B cell (primary cell): ENCODE results near the gene PDGFA. TPM values are rescaled to one million over a fixed set of nuclear protein-coding genes. Genes with fewer than 3 reads are reported as not detected.
A peak's percentile ranks its signal among the peaks of the same experiment; 100 is the strongest.

ENCODE experiments used
- ATAC-seq: fragments of 200-7000 bp; cut with Tn5 transposase; one replicate; pipeline ENCODE4 v1.10.0; 2021; ENCODE audit warnings: low read depth, mild to moderate bottlenecking, moderate number of reproducible peaks, moderate library complexity
- CTCF ChIA-PET: fragments of 350-600 bp; sonication (Branson Sonifier 250); formaldehyde crosslinking; loops from one replicate; lab custom pipeline; 2021; ENCODE audit warnings: antibody characterized with exemption, inconsistent platforms; lab: Charles Lee
- POLR2A ChIA-PET: fragments of 350-600 bp; sonication (Branson Sonifier 250); formaldehyde crosslinking; loops from one replicate; lab custom pipeline; 2021; ENCODE audit warnings: antibody characterized with exemption; lab: Charles Lee
- DNase-seq: peaks from one replicate; pipeline ENCODE4 v3.0.0; 2013
- H2AFZ ChIP-seq: 2 replicates; pipeline ENCODE4 v1.6.1; 2012; ENCODE audit warnings: mild to moderate bottlenecking, low read depth, low read length; ENCODE audit not compliant: insufficient read depth, poor library complexity, severe bottlenecking
- H3K27ac ChIP-seq, 2 donors: 1 replicate in 1 of 2; 2 replicates in 1 of 2; pipeline ENCODE4 v1.5.1; 2012 to 2013; ENCODE audit warnings: low read length in 2 of 2, mild to moderate bottlenecking in 2 of 2, moderate library complexity in 1 of 2
- H3K27me3 ChIP-seq, 4 experiments: fragments of 200-600 bp in 1 of 4; sonication (generic) in 1 of 4; replicated peaks in 1 of 4; 1 replicate in 2 of 4; 2 replicates in 2 of 4; pipeline versions ENCODE4 v1.6.1 to v1.7.0; 2013 to 2016; ENCODE audit warnings: low read length in 3 of 4, mild to moderate bottlenecking in 2 of 4, mixed read lengths in 1 of 4, moderate library complexity in 1 of 4; ENCODE audit not compliant: insufficient read depth in 4 of 4, control insufficient read depth in 3 of 4; ENCODE audit errors: control extremely low read depth in 1 of 4
- H3K36me3 ChIP-seq, 2 experiments: replicated peaks in 1 of 2; 1 replicate in 1 of 2; 2 replicates in 1 of 2; pipeline versions ENCODE4 v1.6.1 to v1.7.1; 2013; ENCODE audit warnings: low read length in 1 of 2; ENCODE audit not compliant: insufficient read depth in 2 of 2, control insufficient read depth in 1 of 2; ENCODE audit errors: control extremely low read depth in 1 of 2, extremely low read depth in 1 of 2
- H3K4me1 ChIP-seq, 2 donors: fragments of 200-600 bp in 1 of 2; sonication (generic) in 1 of 2; 1 replicate in 1 of 2; 2 replicates in 1 of 2; pipeline versions ENCODE4 v1.5.1 to v1.6.1; 2013 to 2017; ENCODE audit warnings: low read length in 2 of 2; ENCODE audit not compliant: control insufficient read depth in 2 of 2, insufficient read depth in 2 of 2
- H3K4me2 ChIP-seq: replicated peaks from 2 replicates; pipeline ENCODE3; 2012; ENCODE audit warnings: mild to moderate bottlenecking, low read depth, low read length; ENCODE audit not compliant: poor library complexity, severe bottlenecking
- H3K4me3 ChIP-seq, 5 experiments: fragments of 200-600 bp in 1 of 5; sonication (generic) in 1 of 5; 1 replicate in 3 of 5; 2 replicates in 2 of 5; pipeline versions ENCODE4 v1.5.1 to v1.7.0; 2011 to 2016; ENCODE audit warnings: low read length in 4 of 5, mild to moderate bottlenecking in 4 of 5, low read depth in 2 of 5, control low read depth in 1 of 5, moderate library complexity in 1 of 5; ENCODE audit not compliant: insufficient read depth in 1 of 5; ENCODE audit errors: control extremely low read depth in 1 of 5, extremely low read depth in 1 of 5
- H3K79me2 ChIP-seq: fragments of 200-600 bp; sonication (generic); one replicate; pipeline ENCODE4 v1.6.0; 2016; ENCODE audit warnings: low read length; ENCODE audit not compliant: control insufficient read depth, insufficient read depth
- H3K9ac ChIP-seq: fragments of 200-600 bp; sonication (generic); 2 replicates; pipeline ENCODE4 v1.6.1; 2017; ENCODE audit warnings: mild to moderate bottlenecking, low read length, moderate library complexity
- H3K9me3 ChIP-seq, 3 donors: one replicate each; pipeline versions ENCODE4 v1.6.1 to v1.7.1; 2013; ENCODE audit warnings: low read length in 2 of 3; ENCODE audit not compliant: control insufficient read depth in 2 of 3, insufficient read depth in 1 of 3; ENCODE audit errors: control extremely low read depth in 1 of 3
- H4K20me1 ChIP-seq: 2 replicates; pipeline ENCODE4 v1.6.0; 2012; ENCODE audit warnings: mild to moderate bottlenecking, low read length; ENCODE audit not compliant: insufficient read depth, control insufficient read depth, poor library complexity, severe bottlenecking
- H3K27ac Mint-ChIP-seq: one replicate; pipeline ENCODE4 v1.8.0; 2021; ENCODE audit warnings: mixed read lengths
- H3K27me3 Mint-ChIP-seq: one replicate; pipeline ENCODE4 v1.8.0; 2021; ENCODE audit warnings: mixed read lengths
- H3K4me1 Mint-ChIP-seq: one replicate; pipeline ENCODE4 v1.8.0; 2021; ENCODE audit warnings: mixed read lengths
- H3K4me3 Mint-ChIP-seq: one replicate; pipeline ENCODE4 v1.8.0; 2021; ENCODE audit warnings: mixed read lengths
- H3K9me3 Mint-ChIP-seq: one replicate; pipeline ENCODE4 v1.8.0; 2022; ENCODE audit warnings: mixed read lengths; ENCODE audit not compliant: insufficient read depth
- EZH2 ChIP-seq: IDR thresholded peaks from 2 replicates; pipeline ENCODE4 v1.6.1; 2012; ENCODE audit warnings: borderline replicate concordance, low read depth, mild to moderate bottlenecking, moderate library complexity, low read length; ENCODE audit not compliant: insufficient read depth, poor library complexity, severe bottlenecking
- WGBS: methylation state at CpG from one replicate; pipeline ENCODE4 v1.1.5; 2013; ENCODE audit warnings: missing lambda C conversion rate; ENCODE audit not compliant: insufficient coverage; 5-methylcytosine and 5-hydroxymethylcytosine counted together
- intact Hi-C: fragments of 100-400 bp; cut with micrococcal nuclease; formaldehyde crosslinking; loops from one replicate; pipeline ENCODE4 v1.10.0; 2022
- polyA plus RNA-seq: library from polyadenylated mRNA; depleted of rRNA; stranded (reverse); fragments of >200 nt; gene quantifications from 2 replicates; pipeline ENCODE4 v1.2.3, GENCODE V29; 2012
- total RNA-seq, 2 donors: library from RNA; stranded (reverse); fragments of 120-200 nt in 1 of 2; gene quantifications; 1 replicate in 1 of 2; 2 replicates in 1 of 2; pipeline versions ENCODE4 v1.2.3 to v1.2.4, GENCODE V29; 2013 to 2022
- TF ChIP-seq, protein P1 (sequence below): fragments of 200-600 bp; IDR thresholded peaks from one replicate; pipeline ENCODE4 v1.8.0; 2022; ENCODE audit warnings: antibody characterized with exemption, mild to moderate bottlenecking

Gene PDGFA
- total and polyA plus RNA-seq, 2 donors (not counting 1 experiment from before 2014, with no cell fraction given) = 0.36 to 1.5 TPM

DNA sequence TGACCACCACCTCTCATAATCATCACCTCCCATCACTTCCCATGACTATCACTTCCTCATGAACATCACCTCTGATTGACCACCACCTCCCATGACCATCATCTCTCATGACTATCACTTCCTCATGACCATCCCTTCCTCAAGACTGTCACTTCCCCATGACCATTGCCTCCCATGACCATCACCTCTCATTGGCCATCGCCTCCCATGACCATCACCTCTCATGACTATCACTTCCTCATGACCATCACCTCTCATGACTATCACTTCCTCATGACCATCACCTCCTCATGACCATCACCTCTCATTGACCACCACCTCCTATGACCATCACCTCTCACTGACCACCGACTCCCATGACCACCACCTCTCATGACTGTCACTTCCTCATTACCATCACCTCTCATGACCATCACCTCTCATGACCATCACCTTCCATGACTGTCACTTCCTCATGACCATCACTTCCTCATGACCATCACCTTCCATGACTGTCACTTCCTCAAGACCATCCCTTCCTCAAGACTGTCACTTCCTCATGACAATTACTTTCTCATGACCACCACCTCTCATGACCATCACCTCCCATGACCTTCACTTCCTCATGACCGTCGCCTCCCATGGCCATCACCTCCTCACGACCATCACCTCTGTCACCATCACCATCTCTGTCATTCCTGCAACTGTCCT lies 51.6 kb downstream of the PDGFA start:
- no peak for ATAC-seq
- Histone ChIP-seq H3K36me3 (no peaks in the 10 kb centered on the region), H3K79me2 (no peaks in the 10 kb centered on the region), H3K27ac (no peak overlapping the region), H3K27me3 (peaks cover 0 to 3% (median 1%) of the 10 kb centered on the region in 4 experiments), H3K9me3 (peaks cover 0 to 31% (median 0%) of the 10 kb centered on the region in 3 donors), H3K4me3 (no peak overlapping the region), H3K4me1 (peaks cover 0 to 7% of the 10 kb centered on the region in 2 donors), H3K9ac (no peak overlapping the region), H2AFZ (no peak overlapping the region), H4K20me1 (no peaks in the 10 kb centered on the region), H3K4me2 (no peak overlapping the region)
- Mint-ChIP-seq H3K27me3 (no peaks in the 10 kb centered on the region), H3K9me3 (peaks cover 11% of the 10 kb centered on the region), H3K4me1 (peaks cover 15% of the 10 kb centered on the region), H3K4me3 (no peak overlapping the region), H3K27ac (peak overlapping the region; percentile 28)
- ChIA-PET POLR2A (no interaction called here), CTCF (no interaction called here)
- intact Hi-C loops = no loop called here
- no peak for DNase-seq
- TF ChIP-seq, protein P1, sequence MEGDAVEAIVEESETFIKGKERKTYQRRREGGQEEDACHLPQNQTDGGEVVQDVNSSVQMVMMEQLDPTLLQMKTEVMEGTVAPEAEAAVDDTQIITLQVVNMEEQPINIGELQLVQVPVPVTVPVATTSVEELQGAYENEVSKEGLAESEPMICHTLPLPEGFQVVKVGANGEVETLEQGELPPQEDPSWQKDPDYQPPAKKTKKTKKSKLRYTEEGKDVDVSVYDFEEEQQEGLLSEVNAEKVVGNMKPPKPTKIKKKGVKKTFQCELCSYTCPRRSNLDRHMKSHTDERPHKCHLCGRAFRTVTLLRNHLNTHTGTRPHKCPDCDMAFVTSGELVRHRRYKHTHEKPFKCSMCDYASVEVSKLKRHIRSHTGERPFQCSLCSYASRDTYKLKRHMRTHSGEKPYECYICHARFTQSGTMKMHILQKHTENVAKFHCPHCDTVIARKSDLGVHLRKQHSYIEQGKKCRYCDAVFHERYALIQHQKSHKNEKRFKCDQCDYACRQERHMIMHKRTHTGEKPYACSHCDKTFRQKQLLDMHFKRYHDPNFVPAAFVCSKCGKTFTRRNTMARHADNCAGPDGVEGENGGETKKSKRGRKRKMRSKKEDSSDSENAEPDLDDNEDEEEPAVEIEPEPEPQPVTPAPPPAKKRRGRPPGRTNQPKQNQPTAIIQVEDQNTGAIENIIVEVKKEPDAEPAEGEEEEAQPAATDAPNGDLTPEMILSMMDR = no peak
- 97% methylated on average over 5 of the region's 5 CpGs for WGBS

DNA sequence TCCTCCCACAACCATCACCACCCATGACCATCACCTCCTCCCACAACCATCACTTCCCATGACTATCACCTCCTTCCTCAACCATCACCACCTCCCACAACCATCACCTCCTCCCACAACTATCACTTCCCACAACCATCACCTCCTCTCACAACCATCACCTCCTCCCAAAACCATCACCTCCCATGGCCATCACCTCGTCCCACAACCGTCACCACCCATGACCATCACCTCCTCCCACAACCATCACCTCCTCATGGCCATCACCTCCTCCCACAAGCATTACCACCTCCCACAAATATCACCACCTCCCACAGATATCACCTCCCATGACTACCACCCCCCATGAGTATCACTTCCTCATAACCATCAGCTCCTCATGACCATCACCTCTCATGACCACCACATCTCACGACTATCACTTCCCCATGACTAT lies 52.2 kb downstream of the PDGFA start:
- no peak for TF ChIP-seq EZH2
- TF ChIP-seq, protein P1 = no peak
- Histone ChIP-seq H3K9me3 (peaks cover 0 to 25% (median 0%) of the 10 kb centered on the region in 3 donors), H3K9ac (no peak overlapping the region), H4K20me1 (no peaks in the 10 kb centered on the region), H3K79me2 (no peaks in the 10 kb centered on the region), H3K4me2 (no peak overlapping the region), H3K36me3 (no peaks in the 10 kb centered on the region), H2AFZ (no peak overlapping the region), H3K27ac (no peak overlapping the region), H3K27me3 (peaks cover 0 to 3% (median 1%) of the 10 kb centered on the region in 4 experiments), H3K4me1 (peaks cover 0 to 7% of the 10 kb centered on the region in 2 donors), H3K4me3 (no peak overlapping the region)
- Mint-ChIP-seq H3K4me1 (peaks cover 15% of the 10 kb centered on the region), H3K27me3 (no peaks in the 10 kb centered on the region), H3K27ac (no peak overlapping the region), H3K4me3 (no peak overlapping the region), H3K9me3 (peaks cover 11% of the 10 kb centered on the region)
- POLR2A ChIA-PET = no interaction called here
- DNase-seq (peak; percentile 39), ATAC-seq (no peak)
- intact Hi-C loops = no loop called here
- WGBS = 65% methylated on average over 3 of the region's 3 CpGs
- CTCF ChIA-PET = no interaction called here
